Measurements from ENCODE around the gene COL4A3.

DNA sequence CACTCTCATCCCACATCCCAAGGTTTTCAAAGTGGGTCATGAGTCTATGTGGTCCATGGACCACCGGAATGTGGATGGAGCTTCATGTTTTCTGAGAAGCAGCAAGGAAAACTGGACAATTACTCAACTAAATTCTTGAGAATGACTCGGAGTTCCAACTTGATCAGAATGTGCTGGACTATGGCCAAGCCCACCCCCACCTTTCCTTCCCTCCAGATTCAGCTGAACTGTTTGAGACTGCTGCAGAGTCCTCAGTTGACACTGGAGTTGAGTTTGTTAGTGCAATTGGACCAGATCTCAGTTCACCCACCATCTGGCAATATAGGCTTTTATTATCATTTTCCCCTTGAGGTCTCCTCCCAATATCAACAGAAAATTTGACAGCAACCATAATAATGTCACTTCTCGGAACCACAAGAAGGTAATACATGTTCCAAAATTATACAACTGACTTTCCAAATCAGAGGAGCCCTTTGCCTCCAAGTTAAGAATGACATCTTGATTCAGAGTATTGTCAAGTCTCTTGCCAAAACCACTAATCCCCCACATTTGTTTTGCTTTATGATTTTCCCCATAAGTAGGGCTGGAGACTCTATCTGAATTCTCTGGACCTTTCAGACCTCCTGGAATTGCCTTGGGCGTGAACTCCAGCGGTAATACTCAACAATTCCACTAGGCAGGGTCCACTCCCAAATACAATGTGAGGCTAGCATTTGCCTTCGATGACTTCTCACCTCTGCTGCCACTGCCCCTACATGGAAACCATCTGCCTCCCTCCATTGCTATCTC, 9.2 kb upstream of the COL4A3 start:
- TF ChIP-seq EZH2 (IDR thresholded peaks at IDR 0.05; ENCODE audit: insufficient read depth, low read length) = no peak
- no peak for TF ChIP-seq CTCF (IDR thresholded peaks at IDR 0.05; ENCODE audit: insufficient read depth, low read depth, low read length)
